ENCODE measurements around the gene DNASE1L1.

The DNASE1L1 gene

DNA sequence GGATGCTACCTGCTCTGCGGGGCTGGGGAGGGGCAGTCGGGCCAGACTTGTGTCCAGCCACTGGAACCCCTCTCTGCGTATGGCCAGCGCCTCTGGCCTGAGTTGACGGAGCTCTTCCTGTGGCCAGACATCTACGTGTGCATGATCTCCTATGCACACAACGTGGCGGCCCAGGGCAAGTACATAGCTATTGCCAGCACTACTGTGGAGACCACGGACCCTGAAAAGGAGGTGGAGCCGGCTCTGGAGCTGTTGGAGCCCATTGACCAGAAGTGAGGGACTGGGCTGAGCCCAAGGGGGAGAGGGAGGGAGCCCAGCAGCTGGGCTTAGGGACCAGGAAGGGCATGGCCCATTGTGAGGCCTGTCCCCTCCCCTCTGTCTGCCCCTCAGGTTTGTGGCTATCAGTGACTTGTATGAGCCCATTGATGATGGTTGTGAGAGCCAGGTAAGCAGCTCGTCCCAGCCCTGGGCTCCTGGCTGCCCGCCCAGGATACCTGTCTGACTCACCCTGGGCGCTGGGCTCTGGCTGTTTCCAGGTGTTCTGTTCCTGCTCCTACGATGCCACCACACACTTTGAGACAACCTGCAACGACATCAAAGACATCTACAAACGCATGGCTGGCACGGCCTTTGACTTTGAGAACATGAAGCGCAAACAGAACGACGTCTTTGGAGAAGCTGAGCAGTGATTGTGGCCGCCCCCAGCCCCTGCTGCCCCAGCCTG lies 33.1 kb upstream of the DNASE1L1 start:
- TF ChIP-seq GATA2 (IDR thresholded peaks at IDR 0.05; ENCODE audit: low read depth, low read length) = no peak

GRCh38 chrX:154441564-154441963 lies 32.5 kb upstream of the DNASE1L1 start:
- no peak for TF ChIP-seq GATA3 (IDR thresholded peaks at IDR 0.05; ENCODE audit: low read depth, low read length)
- TF ChIP-seq GATA2 (IDR thresholded peaks at IDR 0.05; ENCODE audit: low read depth, low read length) = no peak

DNA sequence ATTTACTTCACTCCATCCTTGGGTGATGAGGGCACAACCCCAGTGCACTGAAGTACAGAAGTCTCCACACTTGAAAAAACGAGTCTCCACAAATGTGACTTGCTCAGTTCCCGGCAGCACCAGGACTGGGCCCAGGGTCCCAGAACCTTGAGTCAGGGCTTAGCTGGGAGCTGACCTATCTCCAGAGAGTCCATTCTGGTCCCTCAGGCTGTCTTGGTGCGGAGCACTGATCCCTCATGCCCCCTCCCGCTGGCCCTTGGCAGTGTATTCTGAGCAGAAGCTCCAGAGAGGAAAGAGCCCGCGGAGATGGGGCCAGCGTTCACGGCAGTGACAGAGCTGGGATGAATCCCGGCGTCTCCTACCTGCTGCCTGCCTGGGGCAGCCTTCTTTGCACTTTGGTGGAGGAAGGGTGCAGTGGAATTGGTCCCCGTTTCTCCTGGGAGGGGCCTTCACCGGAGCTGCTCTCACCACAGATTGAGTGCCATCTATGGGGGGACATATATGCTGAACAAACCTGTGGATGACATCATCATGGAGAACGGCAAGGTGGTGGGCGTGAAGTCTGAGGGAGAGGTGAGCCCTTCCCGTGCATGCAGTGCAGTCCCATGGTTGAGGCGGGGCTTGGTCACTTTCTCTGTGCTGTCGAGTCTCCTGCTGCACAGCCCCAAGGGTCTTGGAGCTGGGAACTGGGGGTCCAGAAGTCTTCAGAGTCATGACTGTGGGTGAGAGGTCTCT lies 31.7 kb upstream of the DNASE1L1 start:
- no peak for TF ChIP-seq GATA3 (IDR thresholded peaks at IDR 0.05; ENCODE audit: low read depth, low read length)
- TF ChIP-seq GATA2 (IDR thresholded peaks at IDR 0.05; ENCODE audit: low read depth, low read length) = no peak

DNA sequence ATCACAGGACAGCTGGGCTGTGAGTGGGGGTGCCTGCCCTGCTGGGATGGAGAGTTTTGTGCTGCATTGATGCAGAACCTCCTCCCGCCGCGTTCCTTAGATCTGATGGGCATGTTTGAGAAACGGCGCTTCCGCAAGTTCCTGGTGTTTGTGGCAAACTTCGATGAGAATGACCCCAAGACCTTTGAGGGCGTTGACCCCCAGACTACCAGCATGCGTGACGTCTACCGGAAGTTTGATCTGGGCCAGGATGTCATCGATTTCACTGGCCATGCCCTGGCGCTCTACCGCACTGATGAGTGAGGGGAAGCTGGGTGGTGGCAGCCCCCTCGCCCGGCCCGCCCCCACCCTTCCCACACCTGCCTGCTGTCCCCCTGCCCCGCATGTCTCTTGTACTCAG lies 30.8 kb upstream of the DNASE1L1 start:
- no peak for TF ChIP-seq GATA3 (IDR thresholded peaks at IDR 0.05; ENCODE audit: low read depth, low read length)
- TF ChIP-seq GATA2 (IDR thresholded peaks at IDR 0.05; ENCODE audit: low read depth, low read length) = no peak

DNA sequence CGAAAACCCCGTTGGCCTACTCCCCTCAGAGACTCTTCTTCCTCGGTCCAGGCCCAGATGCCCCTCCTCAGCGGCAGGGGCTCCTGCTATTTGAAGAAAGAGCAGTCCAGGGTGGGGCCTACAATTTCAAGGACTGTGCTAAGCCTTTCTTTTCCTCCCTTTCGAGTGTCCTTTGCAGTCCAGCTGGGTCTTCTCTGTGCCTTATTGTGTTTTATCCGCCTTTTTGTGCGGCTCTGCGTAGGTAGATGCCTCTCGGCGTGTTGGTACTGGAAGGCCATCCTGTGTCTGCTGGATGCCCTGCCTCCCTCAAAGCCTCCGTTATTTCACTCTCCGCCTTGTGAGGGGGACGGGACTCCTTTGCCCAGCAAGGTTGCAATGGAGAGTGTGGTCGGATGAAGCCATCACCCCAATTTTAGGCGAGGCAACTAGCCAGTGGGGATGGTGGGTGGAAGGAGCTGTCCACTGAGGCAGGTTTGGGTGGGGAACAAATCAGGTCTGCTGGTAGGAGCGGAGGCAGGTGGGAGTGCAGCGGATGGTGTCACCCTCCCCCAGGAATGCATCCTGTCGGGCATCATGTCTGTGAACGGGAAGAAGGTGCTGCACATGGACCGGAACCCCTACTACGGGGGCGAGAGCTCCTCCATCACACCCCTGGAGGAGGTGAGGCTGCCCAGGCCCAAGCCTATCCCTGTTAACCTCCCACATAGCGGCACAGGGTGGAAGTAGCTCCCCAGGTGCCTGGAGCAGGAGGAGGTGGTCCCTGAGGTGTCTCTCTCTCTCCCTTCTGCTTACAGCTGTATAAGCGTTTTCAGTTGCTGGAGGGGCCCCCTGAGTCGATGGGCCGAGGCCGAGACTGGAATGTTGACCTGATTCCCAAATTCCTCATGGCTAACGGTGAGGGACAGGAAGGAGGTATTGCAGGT lies 29.2 kb upstream of the DNASE1L1 start:
- TF ChIP-seq GATA3 (IDR thresholded peaks at IDR 0.05; ENCODE audit: low read depth, low read length) (no peak), GATA2 (IDR thresholded peaks at IDR 0.05; ENCODE audit: low read depth, low read length) (no peak)

DNA sequence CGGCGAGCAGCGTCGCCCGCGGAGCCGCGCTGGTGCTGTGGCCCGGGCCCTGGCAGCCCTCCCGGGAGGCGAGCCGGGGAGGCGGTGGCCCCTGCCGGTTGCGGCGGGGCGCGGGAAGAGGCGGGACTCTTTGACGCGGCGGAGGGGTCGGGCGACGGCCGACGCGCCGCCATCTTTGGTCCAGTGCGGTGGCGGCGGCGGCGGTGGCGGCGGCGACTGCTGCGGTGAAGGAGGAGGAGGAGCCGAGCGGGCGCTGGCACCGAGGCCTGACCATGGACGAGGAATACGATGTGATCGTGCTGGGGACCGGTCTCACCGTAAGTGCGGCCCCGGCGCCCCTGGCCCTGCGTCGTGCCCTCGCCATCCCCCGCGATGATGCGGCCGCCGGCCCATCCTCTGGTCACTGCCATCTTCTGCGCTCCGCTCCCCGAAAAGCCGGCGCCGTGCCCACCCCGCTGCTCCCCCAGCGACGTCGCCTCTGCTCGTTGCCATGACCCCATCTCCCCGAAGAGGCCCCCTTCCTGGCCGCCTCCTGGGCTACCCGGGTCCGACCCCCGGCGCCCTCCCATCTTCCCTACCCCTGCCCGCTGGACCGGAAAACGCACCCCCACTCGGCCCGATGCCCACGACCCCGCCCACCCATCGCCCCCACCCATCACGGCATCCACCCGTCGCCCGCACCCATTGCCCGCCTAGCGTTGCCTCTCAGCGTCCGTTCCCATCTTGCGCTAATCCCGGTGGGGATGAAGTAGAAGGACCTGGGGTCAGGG lies 28.1 kb upstream of the DNASE1L1 start, which contains the start of gene GDI1:
Gene GDI1 (plus strand): TSS at position 172 of the 770 bp plus-strand sequence. CDS start 101 bp downstream, at position 273.
- TF ChIP-seq GATA2 (IDR thresholded peaks at IDR 0.05; ENCODE audit: low read depth, low read length) = no peak
- no peak for TF ChIP-seq GATA3 (IDR thresholded peaks at IDR 0.05; ENCODE audit: low read depth, low read length)

- TF ChIP-seq GATA2 (IDR thresholded peaks at IDR 0.05; ENCODE audit: low read depth, low read length) = no peak
- no peak for TF ChIP-seq GATA3 (IDR thresholded peaks at IDR 0.05; ENCODE audit: low read depth, low read length)
Measured at GRCh38 chrX:154436374-154436982, 27.4 kb upstream of the DNASE1L1 start.

DNA sequence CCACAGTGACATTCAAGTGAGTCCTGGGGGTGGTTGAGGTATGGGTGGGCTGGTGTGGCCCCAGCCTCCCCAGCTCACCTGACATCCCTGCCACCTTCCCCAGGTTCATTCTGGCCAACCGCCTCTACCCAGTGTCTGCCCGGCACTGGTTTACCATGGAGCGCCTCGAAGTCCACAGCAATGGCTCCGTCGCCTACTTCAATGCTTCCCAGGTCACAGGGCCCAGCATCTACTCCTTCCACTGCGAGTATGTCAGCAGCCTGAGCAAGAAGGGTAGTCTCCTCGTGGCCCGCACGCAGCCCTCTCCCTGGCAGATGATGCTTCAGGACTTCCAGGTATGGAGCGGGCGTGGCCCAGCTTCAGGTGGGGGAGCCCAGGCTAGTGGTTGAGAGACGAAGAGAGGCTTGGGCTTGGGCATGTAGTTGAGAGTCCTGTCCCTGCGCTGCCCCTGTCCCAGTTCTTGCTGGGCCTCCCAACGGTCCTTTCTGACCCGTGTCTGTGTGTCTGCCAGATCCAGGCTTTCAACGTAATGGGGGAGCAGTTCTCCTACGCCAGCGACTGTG lies 26.2 kb upstream of the DNASE1L1 start:
- no peak for TF ChIP-seq GATA3 (IDR thresholded peaks at IDR 0.05; ENCODE audit: low read depth, low read length)

- TF ChIP-seq GATA2 (IDR thresholded peaks at IDR 0.05; ENCODE audit: low read depth, low read length) (no peak), GATA3 (IDR thresholded peaks at IDR 0.05; ENCODE audit: low read depth, low read length) (no peak)
Measured at GRCh38 chrX:154434394-154435168, 25.5 kb upstream of the DNASE1L1 start.

DNA sequence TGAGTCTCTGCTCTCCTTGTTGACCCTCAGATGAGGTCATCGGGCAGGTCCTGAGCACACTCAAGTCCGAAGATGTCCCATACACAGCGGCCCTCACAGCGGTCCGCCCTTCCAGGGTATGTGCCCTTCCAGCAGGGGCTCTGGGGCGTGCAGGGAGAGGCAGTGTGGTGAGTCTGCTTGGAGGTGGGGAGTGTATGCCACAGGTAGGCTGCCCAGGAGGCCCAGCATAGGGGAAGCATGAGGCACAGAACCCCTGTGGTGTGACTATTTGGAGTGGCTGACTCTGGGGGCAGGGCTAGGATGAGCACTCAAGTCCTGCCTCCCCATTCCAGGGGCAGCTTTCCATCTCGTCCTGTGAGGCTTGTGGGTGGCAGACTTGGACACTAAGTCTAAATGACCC lies 24.6 kb upstream of the DNASE1L1 start:
- TF ChIP-seq GATA2 (IDR thresholded peaks at IDR 0.05; ENCODE audit: low read depth, low read length) (no peak), GATA3 (IDR thresholded peaks at IDR 0.05; ENCODE audit: low read depth, low read length) (no peak)

DNA sequence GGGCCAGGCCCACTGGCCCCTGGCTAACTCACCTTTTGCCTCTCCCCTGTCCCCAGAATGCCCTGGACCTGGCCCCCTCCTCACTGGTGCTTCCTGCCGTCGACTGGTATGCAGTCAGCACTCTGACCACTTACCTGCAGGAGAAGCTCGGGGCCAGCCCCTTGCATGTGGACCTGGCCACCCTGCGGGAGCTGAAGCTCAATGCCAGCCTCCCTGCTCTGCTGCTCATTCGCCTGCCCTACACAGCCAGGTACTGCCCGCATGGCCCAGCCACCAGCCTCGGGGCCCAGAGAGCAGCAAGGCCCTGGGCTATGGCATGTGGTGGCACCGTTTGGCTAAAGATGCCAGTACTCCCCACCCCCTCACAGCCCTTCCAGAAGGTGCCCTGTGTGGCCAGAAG lies 23.2 kb upstream of the DNASE1L1 start:
- TF ChIP-seq GATA2 (IDR thresholded peaks at IDR 0.05; ENCODE audit: low read depth, low read length) (no peak), GATA3 (IDR thresholded peaks at IDR 0.05; ENCODE audit: low read depth, low read length) (no peak)

DNA sequence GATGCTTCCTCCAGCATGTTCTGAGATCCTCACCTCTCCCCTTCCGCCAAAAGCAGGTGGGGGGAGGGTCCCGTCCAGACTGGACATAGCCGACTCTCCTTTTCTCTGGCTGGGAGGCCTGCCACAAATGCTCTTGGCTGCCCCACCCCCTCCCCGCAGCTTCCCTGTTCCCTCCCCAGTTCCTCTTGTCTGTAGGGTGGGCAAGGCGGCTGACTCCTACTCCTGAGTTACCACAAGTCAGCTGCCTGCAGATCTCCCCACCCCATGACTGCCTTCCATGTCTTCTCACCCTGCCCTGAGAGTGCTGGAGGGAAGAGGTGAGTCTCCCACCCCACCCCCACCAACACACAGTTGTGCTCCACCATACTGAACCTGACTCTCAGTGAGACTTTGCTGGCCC lies 22.3 kb upstream of the DNASE1L1 start:
- TF ChIP-seq GATA2 (IDR thresholded peaks at IDR 0.05; ENCODE audit: low read depth, low read length) = no peak
- TF ChIP-seq GATA3 (IDR thresholded peaks at IDR 0.05; ENCODE audit: low read depth, low read length) = no peak
